CD4-positive, alpha-beta T cell treated with Interleukin-15 for 4 hours (primary cell): Measurements from ENCODE around the gene POR.
"Not testable (repeated sequence)": the region's sequence is repeated elsewhere in the genome, so short reads cannot be mapped to it uniquely, and the experiment has no call there.

Experiments used
- DNase-seq: peaks from one replicate; pipeline ENCODE4 v3.0.0-alpha.2; 2020; ENCODE audit warnings: low spot score

Gene POR

DNA sequence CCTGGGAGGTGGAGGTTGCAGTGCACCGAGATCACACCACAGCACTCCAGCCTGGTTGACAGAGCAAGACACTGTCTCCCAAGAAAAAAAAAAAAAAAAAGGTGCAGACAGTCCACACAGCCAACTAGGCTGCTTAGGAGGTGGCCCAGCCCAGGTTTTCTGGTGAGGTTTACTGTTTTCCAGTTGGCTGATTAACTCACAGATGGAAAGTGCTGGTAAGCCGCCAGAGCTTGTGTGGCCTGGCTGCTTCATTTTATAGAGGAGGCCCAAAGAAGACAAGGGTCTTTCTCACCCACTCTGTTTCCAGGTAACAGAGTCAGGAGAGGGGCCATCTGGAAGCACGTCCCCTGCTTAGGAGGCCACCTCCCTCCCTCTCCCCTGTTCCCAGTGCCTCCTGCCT lies 29.9 kb upstream of the POR start:
- no peak for DNase-seq

DNA sequence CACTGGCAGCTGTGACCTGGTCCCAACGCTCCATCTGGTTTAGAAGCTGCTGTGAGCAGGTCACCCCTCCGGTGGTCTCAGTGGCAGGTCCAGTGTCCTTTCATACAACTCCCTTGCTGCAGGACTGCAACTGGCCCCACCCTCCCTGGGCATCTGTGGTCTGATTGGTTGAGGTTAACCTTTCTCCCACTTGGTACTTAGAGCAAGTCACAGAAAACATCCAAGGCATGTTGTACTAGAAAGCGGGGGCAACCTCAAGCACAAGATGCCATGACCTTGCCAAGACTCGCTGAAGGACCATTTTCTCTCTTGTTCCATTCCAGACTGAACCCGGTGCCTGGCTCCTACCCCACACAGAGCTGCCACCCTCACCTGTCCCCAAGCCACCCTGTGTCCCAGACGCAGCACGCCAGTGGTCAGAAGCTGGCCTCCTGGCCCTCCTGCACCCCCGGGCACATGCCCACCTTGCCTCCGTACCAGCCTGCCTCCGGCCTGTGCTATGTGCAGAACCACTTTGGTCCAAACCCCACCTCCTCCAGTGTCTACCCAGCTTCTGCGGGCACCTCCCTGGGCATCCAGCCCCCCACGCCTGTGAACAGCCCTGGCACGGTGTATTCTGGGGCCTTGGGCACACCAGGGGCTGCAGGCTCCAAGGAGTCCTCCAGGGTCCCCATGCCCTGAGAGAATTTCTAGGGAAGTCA lies 27.1 kb upstream of the POR start:
- no peak for DNase-seq

DNA sequence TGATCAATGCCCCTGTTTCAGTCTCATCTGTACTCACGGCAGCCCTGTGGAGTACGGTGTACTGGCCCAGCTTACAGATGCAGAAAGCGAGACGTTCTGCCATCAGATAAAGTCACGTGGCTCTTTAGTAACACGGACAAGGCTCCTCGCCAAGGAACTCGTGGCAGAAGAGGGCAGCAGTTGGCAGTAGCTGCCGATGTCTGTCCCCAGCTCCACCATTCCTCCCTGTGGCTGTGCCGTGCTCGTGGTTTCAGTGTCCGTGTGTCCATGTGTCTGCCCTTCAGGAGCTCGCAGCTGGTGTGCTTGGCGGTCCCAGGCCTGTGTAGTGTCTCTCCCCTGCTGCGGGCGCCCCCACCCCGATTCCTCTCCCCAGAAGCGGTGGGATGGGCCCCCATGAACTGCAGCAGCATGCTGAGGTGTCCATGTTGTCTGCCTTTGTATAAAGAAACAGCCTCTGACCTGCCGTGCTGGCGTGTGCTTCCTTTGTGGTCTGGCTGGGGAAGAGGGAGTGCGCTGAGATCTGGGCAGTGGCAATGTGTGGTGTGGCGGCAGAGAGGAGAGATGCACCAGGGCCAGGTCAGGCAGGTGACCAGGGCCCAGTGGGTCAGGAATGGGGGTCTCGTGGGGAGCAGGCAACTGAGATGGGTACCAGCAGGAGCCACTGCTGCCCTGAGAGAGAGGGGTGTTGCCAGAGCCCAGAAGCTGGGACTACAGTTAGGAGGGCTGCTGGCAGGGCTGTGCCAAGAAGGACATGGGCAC lies 26.3 kb upstream of the POR start:
- no peak for DNase-seq

DNA sequence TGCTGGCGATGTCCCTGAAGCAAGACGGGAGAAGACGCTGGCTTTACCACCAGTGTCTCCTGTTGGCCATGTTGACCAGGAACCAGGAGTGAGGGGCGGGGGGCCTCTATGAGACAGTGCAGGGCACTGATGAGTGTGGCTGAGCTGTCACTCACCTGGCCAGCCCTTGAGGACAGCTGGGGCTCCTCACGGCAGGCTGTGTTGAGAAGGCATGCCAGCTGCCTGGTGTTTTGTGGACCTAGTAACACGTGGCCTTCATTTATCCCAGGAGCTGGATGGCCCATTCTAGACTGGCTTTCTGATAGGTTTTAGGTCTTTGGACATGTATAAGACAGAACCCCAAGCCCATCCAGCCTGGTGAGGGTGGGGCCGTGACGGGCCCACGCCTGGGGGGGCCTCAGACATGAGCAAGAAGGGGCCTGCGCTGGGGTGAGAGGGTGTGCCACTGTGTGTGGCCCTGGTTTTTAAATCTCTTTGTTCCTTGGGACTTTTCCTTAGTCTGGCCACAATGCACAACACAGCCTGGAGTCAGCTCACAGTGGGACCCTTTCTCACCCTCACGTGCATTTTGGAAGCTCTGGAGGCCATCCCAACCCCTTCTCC lies 25.6 kb upstream of the POR start:
- no peak for DNase-seq

DNA sequence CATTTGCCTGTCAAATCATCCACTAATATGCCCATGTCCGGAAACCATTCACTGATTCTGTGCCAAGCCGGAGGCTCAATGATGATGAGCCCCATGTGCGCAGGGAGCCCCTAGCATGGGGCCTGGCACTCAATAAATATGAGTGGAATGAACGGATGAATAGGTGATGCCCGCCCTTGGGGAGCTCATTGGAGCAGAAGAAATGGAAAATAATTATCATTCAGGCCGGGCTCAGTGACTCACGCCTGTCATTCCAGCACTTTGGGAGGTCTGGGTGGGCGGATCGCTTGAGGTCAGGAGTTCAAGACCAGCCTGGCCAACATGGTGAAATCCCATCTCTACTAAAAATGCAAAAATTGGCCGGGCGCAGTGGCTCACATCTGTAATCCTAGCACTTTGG lies 25.1 kb upstream of the POR start:
- no peak for DNase-seq

DNA sequence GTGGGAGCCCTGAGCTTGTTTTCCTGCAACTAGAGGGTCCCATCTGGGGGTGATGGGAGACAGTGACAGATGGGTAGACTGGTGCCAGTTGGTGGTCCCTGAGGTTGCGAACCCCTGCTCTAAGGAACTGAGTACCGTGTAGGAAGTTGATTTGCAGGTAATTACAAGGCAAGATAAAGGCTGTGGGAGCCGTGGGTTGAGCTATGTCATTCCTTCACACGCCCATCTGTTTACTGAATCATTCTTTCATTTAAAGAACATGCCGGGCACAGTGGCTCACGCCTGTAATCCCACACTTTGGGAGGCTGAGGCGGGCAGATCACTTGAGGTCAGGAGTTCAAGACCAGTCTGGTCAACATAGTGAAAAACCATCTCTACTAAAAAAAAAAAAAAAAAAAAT lies 23.7 kb upstream of the POR start:
- DNase-seq, result not testable (repeated sequence)

DNA sequence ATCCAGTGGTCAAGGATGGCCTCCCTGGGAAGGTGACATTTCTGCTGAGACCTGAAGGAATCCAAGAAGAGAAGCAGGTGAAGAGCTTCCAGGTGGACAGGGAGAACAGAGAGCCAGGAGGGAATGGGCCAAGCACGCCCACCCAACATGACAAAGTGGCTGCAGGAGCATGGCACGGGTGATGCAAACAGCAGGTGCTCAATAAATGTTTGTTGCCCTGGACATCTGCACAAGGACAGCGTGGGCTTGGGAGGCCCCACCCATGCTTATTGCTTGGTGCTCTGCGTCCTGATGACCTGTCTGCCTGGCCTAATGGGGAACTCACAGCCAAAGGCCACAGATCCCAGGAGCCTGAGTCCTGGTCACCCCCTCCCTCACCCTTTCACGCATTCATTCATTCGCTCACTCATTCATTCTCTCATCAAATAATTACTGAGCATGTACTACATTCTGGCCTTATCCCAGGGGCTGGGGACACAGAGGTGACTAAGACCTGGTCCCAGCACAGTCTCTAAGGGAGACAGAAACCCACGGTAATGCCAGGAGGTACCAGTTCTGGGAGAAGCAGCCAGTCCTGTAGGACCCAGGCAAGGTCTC lies 23.0 kb upstream of the POR start:
- no peak for DNase-seq

DNA sequence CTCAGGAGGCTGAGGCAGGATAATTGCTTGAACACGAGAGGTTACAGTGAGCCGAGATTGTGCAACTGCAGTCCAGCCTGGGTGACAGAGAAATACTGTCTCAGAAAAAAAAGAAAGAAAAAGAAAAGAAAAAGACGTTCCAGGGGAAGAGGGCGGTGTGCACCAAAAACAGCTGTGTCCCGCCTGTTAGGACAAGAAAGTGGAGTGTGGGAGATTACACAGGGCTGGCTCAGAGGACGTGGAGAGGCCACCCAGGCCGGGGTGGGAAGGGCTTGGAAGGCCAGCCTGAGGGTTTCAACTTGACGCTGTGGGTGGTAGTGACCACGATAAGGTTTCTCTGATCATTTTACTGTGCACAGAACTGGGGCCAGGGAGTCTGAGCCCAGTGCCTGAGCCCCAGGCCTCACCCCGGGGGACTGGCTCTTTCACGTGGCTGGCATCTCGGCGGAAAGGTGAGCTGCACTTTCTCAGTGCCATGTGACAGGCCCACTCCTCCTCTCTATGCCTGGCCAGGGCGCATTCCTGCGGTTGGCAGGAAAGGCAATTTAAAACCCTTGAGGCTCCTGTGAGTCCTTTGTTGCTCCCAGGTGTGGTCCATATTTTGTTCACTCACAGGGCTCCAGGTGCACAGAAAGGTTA lies 22.2 kb upstream of the POR start:
- no peak for DNase-seq

DNA sequence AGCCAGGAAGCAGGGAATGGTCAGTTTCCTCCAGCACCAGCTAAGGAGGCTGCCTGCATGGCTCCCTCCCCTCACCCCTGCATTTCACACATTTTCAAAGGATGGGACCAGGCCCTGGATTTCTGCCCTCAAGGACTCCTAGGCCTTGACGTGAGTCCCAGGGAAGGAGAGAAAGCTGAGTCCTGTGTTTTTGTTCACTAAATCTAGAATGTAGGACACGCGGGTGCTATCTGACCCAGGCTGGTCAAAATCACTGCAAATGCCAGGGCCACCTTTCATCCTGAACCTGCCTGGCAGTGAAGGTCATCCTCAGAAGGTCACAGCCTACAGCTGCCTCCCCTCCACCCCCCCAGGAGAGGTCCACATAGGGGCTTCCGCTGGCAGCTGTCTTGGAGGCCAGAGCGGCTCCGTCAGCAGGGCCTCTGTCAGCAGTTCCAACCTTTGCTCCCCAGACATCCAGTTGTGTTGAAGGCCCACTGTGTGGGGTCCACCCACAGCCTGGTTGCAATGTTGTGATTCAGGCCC lies 18.1 kb upstream of the POR start:
- no peak for DNase-seq

DNA sequence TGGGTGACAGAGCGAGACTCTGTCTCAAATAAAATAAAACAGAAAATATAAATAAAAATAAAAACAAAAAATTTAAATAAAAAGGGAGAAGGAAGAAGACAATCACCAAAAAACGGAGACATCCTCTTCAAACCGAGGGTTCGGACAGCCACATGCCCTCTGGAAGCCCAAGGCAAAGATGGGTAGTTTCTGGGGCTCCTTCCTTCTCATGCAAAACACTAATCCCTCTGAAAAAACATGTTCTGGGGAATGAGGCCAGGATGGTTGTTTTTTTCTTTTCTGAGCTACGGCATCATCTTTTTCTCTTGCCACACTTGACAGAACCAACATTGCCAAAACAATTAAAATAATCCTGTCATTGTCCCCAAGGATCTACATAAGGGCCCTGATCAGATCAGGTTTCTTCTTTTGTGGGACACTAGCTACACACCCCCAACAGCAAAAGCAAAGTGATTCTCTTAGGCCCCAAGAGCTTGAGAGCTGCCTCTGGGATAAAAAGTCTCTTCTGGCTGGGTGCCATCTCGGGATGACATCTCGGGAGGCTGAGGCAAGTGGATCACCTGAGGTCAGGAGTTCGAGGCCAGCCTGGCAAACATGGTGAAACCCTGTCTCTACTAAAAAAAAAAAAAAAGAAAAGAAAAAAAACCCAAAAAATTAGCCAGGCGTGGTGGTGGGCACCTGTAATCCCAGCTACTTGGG lies 14.2 kb upstream of the POR start:
- DNase-seq, result no peak

DNA sequence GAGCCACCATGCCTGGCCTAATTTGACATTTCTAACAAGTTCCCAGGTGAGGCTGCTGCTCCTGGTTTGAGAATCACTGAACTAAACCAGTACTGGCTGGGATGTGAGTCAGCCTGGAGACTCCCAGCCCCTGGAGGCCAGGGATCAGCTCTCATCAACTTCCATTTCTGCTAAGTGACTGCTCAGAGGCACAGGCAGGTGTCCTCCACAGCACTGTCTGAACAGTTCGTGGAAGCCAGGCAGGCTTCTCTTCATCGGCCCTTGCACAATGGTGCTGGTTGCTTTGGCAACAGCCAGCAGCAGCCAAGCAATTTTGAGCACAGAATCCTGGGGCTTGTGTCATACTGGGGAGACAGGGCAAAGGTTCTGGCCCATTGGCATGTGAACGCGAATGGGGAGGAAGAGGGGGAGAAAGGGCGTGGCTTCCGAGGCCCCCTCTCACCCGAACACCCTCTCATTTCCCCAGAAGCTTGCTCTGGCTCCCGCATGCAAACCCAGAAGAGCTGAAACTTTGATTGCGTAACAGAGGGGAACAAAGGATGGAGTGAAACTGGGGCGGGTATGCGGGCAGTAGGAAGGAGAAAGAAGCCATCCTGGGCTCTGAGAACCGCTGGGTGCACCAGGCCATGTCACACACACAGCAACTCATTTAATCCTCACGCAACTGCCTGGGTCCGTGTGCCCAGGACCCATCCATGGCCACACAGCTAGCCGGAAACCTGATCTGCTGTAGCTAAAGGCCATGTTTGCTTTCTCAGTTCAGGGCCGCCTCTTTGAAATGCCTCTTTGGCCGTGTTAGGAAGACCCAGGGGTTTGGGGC lies 9.0 kb upstream of the POR start:
- DNase-seq, result no peak

DNA sequence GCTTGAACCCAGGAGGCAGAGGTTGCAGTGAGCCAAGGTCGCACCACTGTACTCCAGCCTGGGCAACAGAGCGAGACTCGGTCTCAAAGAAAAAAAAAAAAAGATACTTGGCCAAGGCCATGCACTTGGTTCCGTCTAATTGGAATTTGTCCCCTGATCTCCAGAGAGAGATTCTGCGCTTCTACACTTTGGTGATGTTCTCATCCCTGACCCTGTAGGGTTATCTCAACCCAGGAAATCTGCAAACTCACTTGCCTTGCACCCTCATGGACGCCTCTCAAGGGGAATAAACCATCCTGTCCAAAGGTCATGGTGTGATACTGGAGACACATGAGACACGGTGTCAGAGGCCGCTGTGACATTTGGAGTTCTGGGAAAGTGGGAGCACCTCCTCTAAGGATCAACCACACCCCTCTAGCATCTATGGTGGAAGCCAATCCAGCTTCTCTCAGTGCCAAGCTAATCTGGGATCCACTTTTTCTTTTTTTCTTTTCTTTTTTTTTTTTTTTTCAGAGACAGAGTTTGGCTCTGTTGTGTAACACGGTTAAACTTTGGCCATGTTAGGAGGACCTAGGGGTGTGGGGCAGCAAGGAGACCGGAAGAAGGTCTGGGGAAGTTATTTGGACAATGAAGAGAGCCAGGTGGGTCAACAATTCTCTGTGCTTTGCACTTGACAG lies 7.8 kb upstream of the POR start:
- DNase-seq, result no peak

DNA sequence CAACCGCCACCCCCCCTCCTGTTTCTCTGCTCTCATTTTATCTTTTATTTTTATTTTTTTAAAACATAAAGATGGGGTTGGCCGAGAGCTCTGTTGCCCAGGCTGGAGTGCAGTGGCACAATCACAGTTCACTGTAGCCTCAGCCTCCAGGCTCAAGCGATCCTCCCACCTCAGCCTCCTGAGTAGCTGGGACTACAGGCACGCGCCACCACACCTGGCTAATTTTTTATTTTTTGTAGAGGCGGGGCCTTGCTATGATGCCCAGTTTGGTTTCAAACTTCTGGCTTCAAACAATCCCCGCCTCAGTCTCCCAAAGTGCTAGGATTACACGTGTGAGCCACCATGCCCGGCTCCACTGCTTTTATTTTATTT lies 7.3 kb upstream of the POR start:
- not testable (repeated sequence) for DNase-seq

DNA sequence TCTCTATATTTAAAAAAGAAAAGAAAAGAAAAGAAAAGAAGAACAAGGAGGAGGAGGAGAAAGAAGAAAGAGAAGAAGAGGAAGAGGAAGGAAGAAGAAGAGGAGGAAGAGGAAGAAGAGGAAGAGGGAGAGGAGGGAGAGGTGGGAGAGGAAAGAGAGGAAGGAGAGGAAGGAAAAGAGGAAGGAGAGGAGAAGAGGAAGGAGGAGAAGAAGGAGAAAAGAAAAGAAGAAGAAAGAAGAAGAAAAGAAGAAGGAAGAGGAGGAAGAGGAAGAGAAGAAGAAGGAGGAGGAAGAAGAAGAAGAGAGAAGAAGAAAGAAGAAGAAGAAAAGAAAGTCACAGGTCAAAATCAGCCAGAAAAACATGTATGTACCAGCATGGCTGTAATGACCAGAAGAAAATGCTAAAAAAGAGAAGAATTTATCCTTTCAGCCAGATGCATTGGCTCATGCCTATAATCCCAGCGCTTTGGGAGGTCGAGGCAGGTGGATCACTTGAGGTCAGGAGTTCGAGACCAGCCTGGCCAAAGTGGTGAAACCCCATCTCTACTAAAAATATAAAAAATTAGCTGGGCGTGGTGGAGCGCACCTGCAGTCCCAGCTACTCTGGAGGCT lies 5.3 kb upstream of the POR start:
- no peak for DNase-seq

DNA sequence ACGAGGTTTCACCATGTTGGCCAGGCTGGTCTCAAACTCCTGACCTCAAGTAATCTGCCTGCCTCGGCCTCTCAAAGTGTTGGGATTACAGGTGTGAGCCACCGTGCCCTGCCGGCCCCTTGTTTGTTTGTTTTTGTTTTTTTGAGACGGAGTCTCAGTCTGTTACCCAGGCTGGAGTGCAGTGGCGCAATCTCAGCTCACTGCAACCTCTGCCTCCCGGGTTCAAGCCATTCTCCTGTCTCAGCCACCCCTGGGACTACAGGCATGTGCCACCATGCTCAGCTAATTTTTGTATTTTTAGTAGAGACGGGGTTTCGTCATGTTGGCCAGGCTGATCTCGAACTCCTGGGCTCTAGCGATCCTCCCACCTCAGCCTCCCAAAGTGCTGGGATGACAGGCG lies 3.8 kb upstream of the POR start:
- not testable (repeated sequence) for DNase-seq

DNA sequence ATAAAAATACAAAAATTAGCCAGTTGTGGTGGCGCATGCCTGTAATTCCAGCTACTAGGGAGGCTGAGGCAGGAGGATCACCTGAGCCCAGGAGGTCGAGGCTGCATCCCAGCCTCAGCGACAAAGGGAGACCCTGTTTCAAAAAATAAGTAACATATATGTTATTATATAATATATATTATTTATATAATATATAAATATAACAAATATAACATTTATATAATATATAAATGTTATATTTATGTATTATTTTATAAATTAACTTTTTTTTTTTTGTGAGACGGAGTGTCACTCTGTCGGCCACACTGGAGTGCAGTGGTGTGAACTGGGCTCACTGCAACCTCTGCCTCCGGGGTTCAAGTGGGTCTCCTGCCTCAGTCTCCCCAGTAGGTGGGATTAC lies 1.5 kb upstream of the POR start:
- DNase-seq, result no peak

DNA sequence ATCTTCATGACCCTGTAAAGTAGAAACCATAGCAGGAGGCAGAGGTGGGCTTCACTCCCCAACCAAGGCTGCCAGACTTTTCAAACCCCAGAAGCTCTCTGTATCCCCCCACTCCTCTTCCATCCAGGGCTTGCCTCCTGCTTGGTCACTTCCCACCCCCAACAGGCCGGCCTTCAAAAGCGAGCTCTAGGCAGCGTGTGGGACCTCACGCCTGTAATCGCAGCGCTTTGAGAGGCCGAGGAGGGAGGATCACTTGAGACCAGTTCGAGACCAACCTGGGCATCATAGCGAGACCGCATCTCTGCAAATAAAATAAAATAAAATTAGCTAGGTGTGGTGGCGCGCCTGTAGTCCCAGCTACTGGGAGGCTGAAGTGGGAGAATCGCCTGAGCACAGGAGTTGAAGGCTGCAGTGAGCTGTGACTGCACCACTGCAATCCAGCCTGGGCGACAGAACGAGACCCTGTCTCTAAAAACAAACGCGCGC lies 743 bp upstream of the POR start:
- no peak for DNase-seq

DNA sequence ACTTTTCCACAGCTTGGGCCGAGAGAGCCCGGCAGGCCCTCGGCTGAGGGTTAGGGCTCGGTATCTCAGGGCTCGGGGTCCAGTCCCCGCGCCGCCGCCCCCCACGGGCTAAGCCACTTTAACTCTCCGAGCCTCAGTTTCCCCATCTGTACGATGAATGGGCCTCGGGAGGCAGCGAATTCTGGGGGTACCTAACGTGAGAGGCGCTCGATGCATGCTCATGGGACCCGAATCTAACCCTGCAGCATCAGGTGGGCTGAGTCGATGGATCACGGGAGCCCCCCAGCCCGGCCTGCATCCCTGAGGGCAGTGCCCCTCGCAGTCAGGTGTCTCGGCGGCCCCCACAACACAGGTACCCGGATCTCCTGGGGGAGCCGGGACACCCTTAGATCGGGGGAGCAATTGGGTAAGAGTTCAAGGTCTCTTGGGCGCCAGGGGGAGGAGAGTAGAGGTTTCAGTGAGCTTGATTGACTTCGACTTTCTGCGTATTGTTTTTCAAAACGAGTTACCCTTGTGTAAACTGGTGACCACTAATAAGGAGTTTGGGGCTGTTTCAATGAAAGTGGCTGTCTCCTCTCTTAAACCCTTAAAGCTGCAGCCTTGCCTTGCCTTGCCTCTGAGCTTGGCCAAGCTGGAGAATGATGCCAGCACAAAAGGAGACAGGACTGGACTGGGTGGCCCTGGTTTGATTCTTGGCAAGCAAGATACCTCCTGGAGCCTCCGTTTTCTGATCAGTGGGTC lies 631 bp downstream of the POR start:
- peak; percentile 15 for DNase-seq

DNA sequence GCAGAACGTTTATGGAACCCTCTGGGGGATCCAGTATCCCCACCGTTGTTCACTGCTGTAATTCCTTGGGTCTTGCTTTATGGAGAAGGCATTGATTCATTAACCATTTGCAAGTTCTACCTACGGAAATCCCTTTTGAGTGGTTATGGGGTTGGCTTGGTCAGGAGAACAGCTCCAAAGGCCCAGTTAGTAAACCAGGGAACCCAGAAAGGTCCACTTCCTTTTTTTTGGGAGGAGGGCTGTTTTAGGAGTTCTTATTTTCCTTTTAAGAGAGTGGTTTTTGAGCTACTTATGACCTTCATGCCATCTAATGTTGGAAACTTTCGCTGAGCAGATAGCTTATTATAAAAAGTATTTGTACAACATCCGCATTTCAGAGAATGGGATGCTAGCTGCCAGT lies 1.3 kb downstream of the POR start:
- no peak for DNase-seq
